ENCODE results near the gene PPP2CA. TPM values are rescaled to one million over a fixed set of nuclear protein-coding genes. Genes with fewer than 3 reads are reported as not detected.

The PPP2CA gene
- total and polyA plus RNA-seq, 2 of the 8 experiments (the other 6 are each of a cell fraction or from before 2014, with no cell fraction given): 75.0 to 205 TPM

- TF ChIP-seq SIN3A (conservative IDR thresholded peaks at IDR 0.05 in 1 of 2, IDR thresholded peaks at IDR 0.05 in 1 of 2; ENCODE audit: low read depth in 1 of 2, low read length in 2 of 2): no peak
- TF ChIP-seq SRF (IDR thresholded peaks at IDR 0.05; ENCODE audit: low read depth, low read length): no peak
- no peak for TF ChIP-seq TCF12 (IDR thresholded peaks at IDR 0.05; ENCODE audit: low read depth, low read length)
- no peak for TF ChIP-seq HDAC6 (IDR thresholded peaks at IDR 0.05; ENCODE audit: low read depth, low read length)
- peak in 1 of 2 experiments; percentile 80; a peak in 2 of 3 replicates for TF ChIP-seq POLR2A (IDR thresholded peaks at IDR 0.05; ENCODE audit: control extremely low read depth in 1 of 2, low read depth in 2 of 2, low read length in 2 of 2)
- TF ChIP-seq MAX (IDR thresholded peaks at IDR 0.05): peak; percentile 58
- no peak for TF ChIP-seq GTF2F1 (IDR thresholded peaks at IDR 0.05; ENCODE audit: borderline replicate concordance, low read depth, low read length)
- no peak for TF ChIP-seq RFX5 (IDR thresholded peaks at IDR 0.05; ENCODE audit: borderline replicate concordance, low read depth, low read length)
- 0 out of 2 replicates have a peak, but pooled peaks have one; percentile 38 for TF ChIP-seq TBP (IDR thresholded peaks at IDR 0.05; ENCODE audit: low read depth, low read length)
- TF ChIP-seq, protein P1, sequence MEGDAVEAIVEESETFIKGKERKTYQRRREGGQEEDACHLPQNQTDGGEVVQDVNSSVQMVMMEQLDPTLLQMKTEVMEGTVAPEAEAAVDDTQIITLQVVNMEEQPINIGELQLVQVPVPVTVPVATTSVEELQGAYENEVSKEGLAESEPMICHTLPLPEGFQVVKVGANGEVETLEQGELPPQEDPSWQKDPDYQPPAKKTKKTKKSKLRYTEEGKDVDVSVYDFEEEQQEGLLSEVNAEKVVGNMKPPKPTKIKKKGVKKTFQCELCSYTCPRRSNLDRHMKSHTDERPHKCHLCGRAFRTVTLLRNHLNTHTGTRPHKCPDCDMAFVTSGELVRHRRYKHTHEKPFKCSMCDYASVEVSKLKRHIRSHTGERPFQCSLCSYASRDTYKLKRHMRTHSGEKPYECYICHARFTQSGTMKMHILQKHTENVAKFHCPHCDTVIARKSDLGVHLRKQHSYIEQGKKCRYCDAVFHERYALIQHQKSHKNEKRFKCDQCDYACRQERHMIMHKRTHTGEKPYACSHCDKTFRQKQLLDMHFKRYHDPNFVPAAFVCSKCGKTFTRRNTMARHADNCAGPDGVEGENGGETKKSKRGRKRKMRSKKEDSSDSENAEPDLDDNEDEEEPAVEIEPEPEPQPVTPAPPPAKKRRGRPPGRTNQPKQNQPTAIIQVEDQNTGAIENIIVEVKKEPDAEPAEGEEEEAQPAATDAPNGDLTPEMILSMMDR (IDR thresholded peaks at IDR 0.05; ENCODE audit: control extremely low read depth in 1 of 3, insufficient read depth in 1 of 3, low read depth in 1 of 3, low read length in 3 of 3): peak in 2 of 3 experiments; percentile 32 to 56; a peak in 2 of 4 replicates
- TF ChIP-seq E2F6 (IDR thresholded peaks at IDR 0.05): peak; percentile 43; the same call in 1 of the 2 replicates
- TF ChIP-seq RAD21 (IDR thresholded peaks at IDR 0.05 in 1 of 2, conservative IDR thresholded peaks at IDR 0.05 in 1 of 2; ENCODE audit: low read depth in 2 of 2, low read length in 2 of 2): peak in 1 of 2 experiments; percentile 45; a peak in 2 of 4 replicates
- no peak for TF ChIP-seq NRF1 (IDR thresholded peaks at IDR 0.05; ENCODE audit: low read depth, low read length)
- no peak for TF ChIP-seq FOSL1 (IDR thresholded peaks at IDR 0.05; ENCODE audit: insufficient read depth, low read depth, low read length)
- TF ChIP-seq, protein P2, sequence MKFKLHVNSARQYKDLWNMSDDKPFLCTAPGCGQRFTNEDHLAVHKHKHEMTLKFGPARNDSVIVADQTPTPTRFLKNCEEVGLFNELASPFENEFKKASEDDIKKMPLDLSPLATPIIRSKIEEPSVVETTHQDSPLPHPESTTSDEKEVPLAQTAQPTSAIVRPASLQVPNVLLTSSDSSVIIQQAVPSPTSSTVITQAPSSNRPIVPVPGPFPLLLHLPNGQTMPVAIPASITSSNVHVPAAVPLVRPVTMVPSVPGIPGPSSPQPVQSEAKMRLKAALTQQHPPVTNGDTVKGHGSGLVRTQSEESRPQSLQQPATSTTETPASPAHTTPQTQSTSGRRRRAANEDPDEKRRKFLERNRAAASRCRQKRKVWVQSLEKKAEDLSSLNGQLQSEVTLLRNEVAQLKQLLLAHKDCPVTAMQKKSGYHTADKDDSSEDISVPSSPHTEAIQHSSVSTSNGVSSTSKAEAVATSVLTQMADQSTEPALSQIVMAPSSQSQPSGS (IDR thresholded peaks at IDR 0.05; ENCODE audit: low read length): no peak
- no peak for TF ChIP-seq SP2 (IDR thresholded peaks at IDR 0.05; ENCODE audit: low read length)
- TF ChIP-seq RBBP5 (IDR thresholded peaks at IDR 0.05; ENCODE audit: borderline replicate concordance, low read depth, low read length): no peak
- TF ChIP-seq JUND (IDR thresholded peaks at IDR 0.05; ENCODE audit: low read length): no peak
- no peak for TF ChIP-seq ZNF274 (IDR thresholded peaks at IDR 0.05; ENCODE audit: borderline replicate concordance, extremely low read depth, low read length)
- TF ChIP-seq KDM5A (IDR thresholded peaks at IDR 0.05; ENCODE audit: low read length): no peak
Measured at GRCh38 chr5:134227259-134227658, 1.4 kb upstream of the PPP2CA start (continued).
